PC-3 (cell line): ENCODE data around the gene C1QTNF5. TPM values are rescaled to one million over a fixed set of nuclear protein-coding genes. Genes with fewer than 3 reads are reported as not detected.

Experiments used
- ATAC-seq: fragments of 200-7000 bp; cut with Tn5 transposase; 2 replicates; pipeline ENCODE4 v1.9.1; 2020; ENCODE audit warnings: mild to moderate bottlenecking, moderate library complexity
- BruUV-seq: library from RNA; stranded (reverse); fragments of 400-500 nt; replicated peaks from 2 replicates; lab custom pipeline; 2021; lab: Mats Ljungman, UMichigan
- CTCF ChIA-PET: fragments of 300-600 bp; sonication (Branson Sonifier 250); formaldehyde crosslinking; loops from one replicate; lab custom pipeline; 2022; ENCODE audit warnings: antibody characterized with exemption; lab: Charles Lee
- POLR2A ChIA-PET: fragments of 300-600 bp; sonication (Branson Sonifier 250); formaldehyde crosslinking; loops from one replicate; lab custom pipeline; 2022; ENCODE audit warnings: antibody characterized with exemption; ENCODE audit not compliant: unreplicated experiment; lab: Charles Lee
- DNase-seq: peaks from one replicate; pipeline ENCODE4 v3.0.0-alpha.2; 2015
- H2AFZ ChIP-seq: fragments of 300-600 bp; sonication (generic); 2 replicates; pipeline ENCODE4 v1.6.0; 2016; ENCODE audit warnings: antibody characterized with exemption, low read length
- H3F3A ChIP-seq: fragments of 300-600 bp; sonication (generic); one replicate; pipeline ENCODE4 v1.6.0; 2017; ENCODE audit warnings: antibody characterized with exemption, low read length, control low read depth, mild to moderate bottlenecking; ENCODE audit not compliant: unreplicated experiment
- H3K27ac ChIP-seq: fragments of 300-600 bp; sonication (generic); 2 replicates; pipeline ENCODE4 v1.5.1; 2016; ENCODE audit warnings: mild to moderate bottlenecking, low read length
- H3K27me3 ChIP-seq: fragments of 300-600 bp; sonication (generic); 2 replicates; pipeline ENCODE4 v1.6.1; 2016; ENCODE audit warnings: low read length, mixed read lengths
- H3K36me3 ChIP-seq: fragments of 300-600 bp; sonication (generic); 2 replicates; pipeline ENCODE4 v1.6.1; 2016; ENCODE audit warnings: low read depth, mixed run types, low read length, mixed read lengths
- H3K4me1 ChIP-seq: fragments of 300-600 bp; sonication (generic); 2 replicates; pipeline ENCODE4 v1.5.1; 2016; ENCODE audit warnings: low read length; ENCODE audit not compliant: insufficient read depth
- H3K4me2 ChIP-seq: fragments of 300-600 bp; sonication (generic); 2 replicates; pipeline ENCODE4 v1.6.0; 2016; ENCODE audit warnings: low read length
- H3K4me3 ChIP-seq: fragments of 300-600 bp; sonication (generic); 2 replicates; pipeline ENCODE4 v1.5.1; 2016; ENCODE audit warnings: mild to moderate bottlenecking, low read length, mixed read lengths
- H3K79me2 ChIP-seq: fragments of 300-600 bp; sonication (generic); 2 replicates; pipeline ENCODE4 v1.6.1; 2017; ENCODE audit warnings: low read length, mixed read lengths
- H3K9ac ChIP-seq: fragments of 300-600 bp; sonication (generic); 2 replicates; pipeline ENCODE4 v1.6.0; 2016; ENCODE audit warnings: mild to moderate bottlenecking, low read length
- H3K9me2 ChIP-seq: fragments of 300-600 bp; sonication (generic); replicated peaks from 2 replicates; pipeline ENCODE4 v1.6.1; 2016; ENCODE audit warnings: mixed run types, low read length, mixed read lengths
- H3K9me3 ChIP-seq: fragments of 300-600 bp; sonication (generic); 2 replicates; pipeline ENCODE4 v1.6.1; 2016; ENCODE audit warnings: low read length, mixed read lengths
- H4K20me1 ChIP-seq: fragments of 300-600 bp; sonication (generic); 2 replicates; pipeline ENCODE4 v1.6.1; 2016; ENCODE audit warnings: low read length, mixed read lengths
- CTCF ChIP-seq: fragments of 300-600 bp; sonication (generic); conservative IDR thresholded peaks from 2 replicates; pipeline ENCODE4 v1.5.1; 2017; ENCODE audit warnings: antibody characterized with exemption, low read depth, mild to moderate bottlenecking, low read length
- EZH2 ChIP-seq: fragments of 300-600 bp; sonication (generic); IDR thresholded peaks from one replicate; pipeline ENCODE4 v1.6.1; 2017; ENCODE audit warnings: antibody characterized with exemption, mild to moderate bottlenecking, low read length; ENCODE audit not compliant: unreplicated experiment
- EZH2phosphoT487 ChIP-seq: fragments of 300-600 bp; sonication (generic); IDR thresholded peaks from 2 replicates; pipeline ENCODE4 v1.6.1; 2018; ENCODE audit warnings: mild to moderate bottlenecking, antibody characterized with exemption, low read length, borderline replicate concordance
- intact Hi-C: fragments of 100-400 bp; cut with micrococcal nuclease; formaldehyde crosslinking; loops from 2 replicates; pipeline ENCODE4 v1.9.0; 2023
- total RNA-seq: library from RNA; depleted of rRNA; stranded (reverse); fragments of >200 nt; gene quantifications from 2 replicates; pipeline ENCODE4 v1.2.3, GENCODE V29; 2014

C1QTNF5 gene
- total RNA-seq, 1 experiment from 2014 or later, result 2.0 TPM

- ChIA-PET POLR2A (interaction anchor here (0.5 to 0.7 kb wide), 2 partner anchors 44 to 142 kb away, joined by 3 read pairs; no protein-coding TSS in a partner anchor), CTCF (no interaction called here)
- Histone ChIP-seq H3K27ac (peak within 1 kb of the TSS; percentile 64), H3K4me1 (peaks cover 43% of the 10 kb centered on the region), H3F3A (no peaks in the 10 kb centered on the region), H3K9me2 (no peaks in the 10 kb centered on the region), H3K27me3 (no peaks in the 10 kb centered on the region), H3K4me2 (peak within 1 kb of the TSS; percentile 94), H3K4me3 (peak within 1 kb of the TSS; percentile 92), H3K9ac (peak within 1 kb of the TSS; percentile 63), H3K79me2 (peaks cover 29% of the 10 kb centered on the region), H3K36me3 (peaks cover 25% of the 10 kb centered on the region), H3K9me3 (no peaks in the 10 kb centered on the region), H4K20me1 (0 out of 2 replicates have a peak, but pooled peaks cover 5% of the 10 kb centered on the region), H2AFZ (peak within 1 kb of the TSS; percentile 71)
- intact Hi-C loops, result no loop called here
- BruUV-seq, result no TSS peak
- ATAC-seq (peak; percentile 11), DNase-seq (peak; percentile 53)
- no peak for TF ChIP-seq CTCF
- no peak for TF ChIP-seq EZH2
- TF ChIP-seq EZH2phosphoT487, result no peak
Observed at GRCh38 chr11:119316729-119317591, 23.7 kb downstream of the C1QTNF5 start, which contains the start of gene MCAM. MCAM (minus strand) TSS chr11:119317130; CDS start chr11:119317101, 29 bp downstream.

- no peaks in the 10 kb centered on the region for H3K27me3 ChIP-seq
- no peak for TF ChIP-seq EZH2
- no peak for TF ChIP-seq EZH2phosphoT487
- TF ChIP-seq CTCF, result no peak
- TSS peak; percentile 90 for BruUV-seq
- peak overlapping the region; percentile 92 for H3K4me3 ChIP-seq
- ChIA-PET POLR2A (interaction anchor here (0.7 kb wide), 1 partner anchor 143 kb away, joined by 3 read pairs; no protein-coding TSS in a partner anchor), CTCF (interaction anchor here (1.3 kb wide), 1 partner anchor 22 kb away, joined by 6 read pairs; no protein-coding TSS in a partner anchor)
- peaks cover 29% of the 10 kb centered on the region for H3K79me2 ChIP-seq
- peak overlapping the region; percentile 53 for H3K27ac ChIP-seq
- peak overlapping the region; percentile 63 for H3K9ac ChIP-seq
- no peaks in the 10 kb centered on the region for H3F3A ChIP-seq
- intact Hi-C loops, result no loop called here
- H3K4me1 ChIP-seq, result peaks cover 38% of the 10 kb centered on the region
- ATAC-seq (peak; percentile 9), DNase-seq (peak; percentile 67)
- peaks cover 27% of the 10 kb centered on the region for H3K36me3 ChIP-seq
- no peaks in the 10 kb centered on the region for H3K9me3 ChIP-seq
- H3K9me2 ChIP-seq, result no peaks in the 10 kb centered on the region
- H3K4me2 ChIP-seq, result peak overlapping the region; percentile 94
- 0 out of 2 replicates have a peak, but pooled peaks cover 5% of the 10 kb centered on the region for H4K20me1 ChIP-seq
- peak overlapping the region; percentile 71 for H2AFZ ChIP-seq
Observed at GRCh38 chr11:119316016-119316728, 24.5 kb downstream of the C1QTNF5 start.
